GM13977 (cell line): Measurements from ENCODE around the gene ASGR1.

ENCODE experiments used
- DNase-seq: peaks from one replicate; pipeline ENCODE4 v3.0.0; 2012; ENCODE audit warnings: low spot score
- CTCF ChIP-seq: IDR thresholded peaks from 2 replicates; pipeline ENCODE4 v1.5.1; 2012; ENCODE audit warnings: mild to moderate bottlenecking, control low read depth; ENCODE audit not compliant: insufficient read depth; ENCODE audit errors: extremely low read depth, missing control alignments
- in situ Hi-C: fragments of 300-500 bp; cut with MboI; formaldehyde crosslinking; loops from one replicate; pipeline ENCODE4 v1.12.0; 2022; ENCODE audit warnings: low sequenced_read_pairs, low pct_unique_long_range_greater_than_20kb, mixed read lengths, inconsistent platforms; ENCODE audit not compliant: unreplicated experiment

ASGR1 gene

GRCh38 chr17:7211491-7212273, 32.5 kb upstream of the ASGR1 start:
- in situ Hi-C loops, result no loop called here
- no peak for DNase-seq
- no peak for TF ChIP-seq CTCF

DNA sequence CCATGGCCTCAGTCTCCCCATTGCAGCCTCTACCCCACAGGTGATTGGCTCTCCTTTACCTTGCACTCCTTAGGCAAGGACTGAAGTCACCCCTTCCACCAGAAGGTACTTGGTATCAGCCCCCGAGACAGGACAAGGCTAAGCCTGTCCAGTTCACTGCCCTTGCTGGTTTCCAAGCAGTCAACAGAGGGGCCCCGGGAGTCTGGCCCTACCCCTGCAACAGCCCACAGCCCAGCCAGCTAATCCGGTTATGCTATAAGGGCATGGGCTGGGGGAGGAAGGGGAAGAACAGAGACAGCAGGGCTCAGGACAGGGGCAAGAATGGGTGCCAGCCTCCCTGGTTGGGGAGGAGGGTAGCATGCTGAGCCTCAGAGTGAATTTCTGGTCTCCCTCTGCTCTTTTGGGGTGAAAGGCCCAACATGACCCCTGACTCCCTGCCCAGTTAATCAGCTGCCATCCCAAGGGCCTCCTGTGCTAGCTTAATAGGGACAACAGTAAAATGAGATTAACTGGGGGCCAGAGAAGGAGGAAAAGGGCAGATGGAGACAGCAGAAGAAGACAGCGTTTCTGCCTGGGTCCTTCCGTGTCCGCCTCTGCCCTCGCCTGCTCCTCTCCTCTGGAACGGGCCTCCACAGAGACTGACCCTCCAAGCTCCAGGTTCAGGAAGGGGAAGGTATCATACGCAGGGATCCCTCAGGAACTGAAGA, 29.7 kb upstream of the ASGR1 start:
- in situ Hi-C loops, result no loop called here
- no peak for TF ChIP-seq CTCF
- no peak for DNase-seq

GRCh38 chr17:7208027-7208571, 28.9 kb upstream of the ASGR1 start:
- no peak for TF ChIP-seq CTCF
- no peak for DNase-seq
- in situ Hi-C loops, result no loop called here

DNA sequence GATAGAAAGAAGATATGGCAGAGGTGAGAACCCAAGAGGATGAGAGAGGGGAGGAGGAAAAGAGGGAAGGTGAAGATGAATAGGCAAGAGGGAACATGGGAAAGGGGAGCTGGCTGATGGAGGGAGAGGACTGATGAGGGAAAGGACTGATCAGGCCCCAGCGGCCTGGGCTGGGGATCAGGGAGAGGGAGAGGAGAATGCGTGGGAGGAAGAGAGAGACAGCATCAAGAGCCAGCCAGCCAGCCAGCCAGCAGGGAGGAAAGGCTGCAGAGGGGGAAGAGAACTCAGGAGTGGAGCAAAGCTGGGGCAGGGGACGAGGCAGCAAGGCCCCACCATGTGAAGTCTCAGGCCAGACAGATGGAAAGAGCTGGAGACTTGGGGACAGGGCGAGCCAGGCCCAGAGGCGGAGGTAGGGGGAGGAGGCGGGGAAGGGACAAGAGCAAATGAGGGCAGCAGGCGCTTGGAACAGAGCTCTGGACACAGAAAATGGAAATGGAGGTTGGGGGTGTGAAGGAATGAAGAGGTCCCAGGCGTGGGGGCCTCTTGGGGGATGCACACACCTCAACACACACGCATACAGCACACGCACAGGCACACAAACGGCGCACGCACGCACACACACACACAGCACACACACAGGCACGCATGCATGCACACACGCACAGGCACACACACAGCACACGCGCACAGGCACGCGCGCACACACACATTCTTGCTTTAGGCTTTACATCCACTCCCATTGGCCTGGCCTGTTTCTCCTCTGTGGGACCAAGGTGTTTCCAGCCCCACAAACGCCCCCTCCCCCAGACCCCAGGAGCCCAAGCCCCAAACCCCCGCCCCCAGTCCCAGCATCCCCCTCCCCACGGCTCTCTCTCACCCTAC, 28.2 kb upstream of the ASGR1 start:
- DNase-seq, result no peak
- in situ Hi-C loops, result no loop called here
- TF ChIP-seq CTCF, result no peak

- in situ Hi-C loops, result no loop called here
- DNase-seq, result no peak
- no peak for TF ChIP-seq CTCF
These were observed 26.4 kb upstream of the ASGR1 start for GRCh38 chr17:7205561-7205960.

- no peak for TF ChIP-seq CTCF
- peak; percentile 99 for DNase-seq
- in situ Hi-C loops, result no loop called here
These were observed 25.8 kb upstream of the ASGR1 start for GRCh38 chr17:7204828-7205461.
